Stomach (tissue), 4 donors: ENCODE measurements around the gene CDC42BPB.

ENCODE experiments used
- CTCF ChIP-seq, 7 experiments: fragments of 450-650 bp in 4 of 7; fragments of 200-600 bp in 3 of 7; sonication (generic) in 3 of 7; IDR thresholded peaks; one replicate each; pipeline ENCODE4 v1.5.1; 2016 to 2019; ENCODE audit warnings: antibody characterized with exemption in 7 of 7, control low read depth in 2 of 7, mild to moderate bottlenecking in 1 of 7
- POLR2A ChIP-seq, 4 donors: fragments of 450-650 bp; IDR thresholded peaks; one replicate each; pipeline ENCODE4 v1.6.1; 2016; ENCODE audit warnings: antibody characterized with exemption in 4 of 4, control low read depth in 2 of 4, mild to moderate bottlenecking in 1 of 4, moderate library complexity in 1 of 4
- POLR2AphosphoS5 ChIP-seq, 3 donors: sonication (generic); formaldehyde crosslinking; IDR thresholded peaks; one replicate each; pipeline ENCODE4 v1.6.1; 2016; ENCODE audit warnings: antibody characterized with exemption in 3 of 3

GRCh38 chr14:103090481-103091020 is 33.2 kb upstream of the CDC42BPB start:
- TF ChIP-seq CTCF (IDR thresholded peaks at IDR 0.05) (no peak), POLR2AphosphoS5 (IDR thresholded peaks at IDR 0.05) (no peak), POLR2A (IDR thresholded peaks at IDR 0.05) (no peak)
